ENCODE measurements around the gene LMF1.

DNA sequence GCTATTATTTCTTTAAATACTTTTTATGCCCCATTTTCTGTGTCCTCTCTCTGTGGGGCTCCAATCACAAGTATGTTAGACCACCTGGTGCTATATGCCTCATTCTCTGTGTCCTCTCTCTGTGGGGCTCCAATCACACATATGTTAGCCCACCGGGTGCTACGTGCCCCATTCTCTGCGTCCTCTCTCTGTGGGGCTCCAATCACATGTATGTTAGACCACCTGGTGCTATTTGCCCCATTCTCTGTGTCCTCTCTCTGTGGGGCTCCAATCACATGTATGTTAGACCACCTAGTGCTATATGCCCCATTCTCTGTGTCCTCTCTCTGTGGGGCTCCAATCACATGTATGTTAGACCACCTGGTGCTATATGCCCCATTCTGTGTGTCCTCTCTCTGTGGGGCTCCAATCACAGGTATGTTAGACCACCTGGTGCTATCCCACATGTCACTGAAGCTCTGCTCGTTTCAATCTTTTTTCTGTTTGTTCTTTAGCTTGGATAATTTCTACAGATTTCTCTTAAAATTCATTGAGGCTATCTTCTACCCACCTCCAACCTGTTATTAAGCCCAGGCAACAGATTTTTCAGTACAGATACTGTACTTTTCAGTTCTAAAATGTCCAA, 28.2 kb downstream of the LMF1 start:
- TF ChIP-seq, protein P1, sequence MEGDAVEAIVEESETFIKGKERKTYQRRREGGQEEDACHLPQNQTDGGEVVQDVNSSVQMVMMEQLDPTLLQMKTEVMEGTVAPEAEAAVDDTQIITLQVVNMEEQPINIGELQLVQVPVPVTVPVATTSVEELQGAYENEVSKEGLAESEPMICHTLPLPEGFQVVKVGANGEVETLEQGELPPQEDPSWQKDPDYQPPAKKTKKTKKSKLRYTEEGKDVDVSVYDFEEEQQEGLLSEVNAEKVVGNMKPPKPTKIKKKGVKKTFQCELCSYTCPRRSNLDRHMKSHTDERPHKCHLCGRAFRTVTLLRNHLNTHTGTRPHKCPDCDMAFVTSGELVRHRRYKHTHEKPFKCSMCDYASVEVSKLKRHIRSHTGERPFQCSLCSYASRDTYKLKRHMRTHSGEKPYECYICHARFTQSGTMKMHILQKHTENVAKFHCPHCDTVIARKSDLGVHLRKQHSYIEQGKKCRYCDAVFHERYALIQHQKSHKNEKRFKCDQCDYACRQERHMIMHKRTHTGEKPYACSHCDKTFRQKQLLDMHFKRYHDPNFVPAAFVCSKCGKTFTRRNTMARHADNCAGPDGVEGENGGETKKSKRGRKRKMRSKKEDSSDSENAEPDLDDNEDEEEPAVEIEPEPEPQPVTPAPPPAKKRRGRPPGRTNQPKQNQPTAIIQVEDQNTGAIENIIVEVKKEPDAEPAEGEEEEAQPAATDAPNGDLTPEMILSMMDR (IDR thresholded peaks at IDR 0.05 in 2 of 3, conservative IDR thresholded peaks at IDR 0.05 in 1 of 3; ENCODE audit: borderline replicate concordance in 1 of 3, insufficient read depth in 1 of 3, low read depth in 2 of 3, low read length in 2 of 3), result no peak
- no peak for TF ChIP-seq POLR2A (IDR thresholded peaks at IDR 0.05; ENCODE audit: borderline replicate concordance, extremely low read depth, insufficient read depth, insufficient read length)
- no peak for TF ChIP-seq POLR2AphosphoS5 (IDR thresholded peaks at IDR 0.05; ENCODE audit: low read depth, low read length)
- TF ChIP-seq RAD21 (IDR thresholded peaks at IDR 0.05; ENCODE audit: low read depth), result no peak
- no peak for TF ChIP-seq JUND (IDR thresholded peaks at IDR 0.05)
- no peak for TF ChIP-seq EZH2 (IDR thresholded peaks at IDR 0.05)
- TF ChIP-seq SRF (IDR thresholded peaks at IDR 0.05; ENCODE audit: low read depth), result no peak
- no peak for TF ChIP-seq TCF7L2 (IDR thresholded peaks at IDR 0.05; ENCODE audit: borderline replicate concordance, extremely low read depth, insufficient read depth, insufficient read length)
- TF ChIP-seq EZH2phosphoT487 (IDR thresholded peaks at IDR 0.05; ENCODE audit: borderline replicate concordance), result no peak
- TF ChIP-seq SIN3A (IDR thresholded peaks at IDR 0.05; ENCODE audit: low read depth), result no peak
- TF ChIP-seq, protein P2, sequence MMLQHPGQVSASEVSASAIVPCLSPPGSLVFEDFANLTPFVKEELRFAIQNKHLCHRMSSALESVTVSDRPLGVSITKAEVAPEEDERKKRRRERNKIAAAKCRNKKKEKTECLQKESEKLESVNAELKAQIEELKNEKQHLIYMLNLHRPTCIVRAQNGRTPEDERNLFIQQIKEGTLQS (IDR thresholded peaks at IDR 0.05), result no peak
- no peak for TF ChIP-seq ZNF274 (IDR thresholded peaks at IDR 0.05; ENCODE audit: low read depth, low read length)

Data from HCT116 (cell line).